Measurements from ENCODE around the gene PREX1.
A peak's percentile ranks its signal among the peaks of the same experiment; 100 is the strongest.

PREX1 gene

GRCh38 chr20:48657426-48658197 is 170.2 kb downstream of the PREX1 start:
- H3K36me3 ChIP-seq (replicated peaks) = no peaks in the 10 kb centered on the region
- peak; percentile 72 to 73 for DNase-seq (ENCODE audit: low spot score in 2 of 2)
- H3K27me3 ChIP-seq (ENCODE audit: low read depth) = no peaks in the 10 kb centered on the region
- no peaks in the 10 kb centered on the region for H3K4me1 ChIP-seq
- H3K9me3 ChIP-seq = no peaks in the 10 kb centered on the region
- in situ Hi-C loops (cut with MboI; ENCODE audit: low sequenced_read_pairs) = loop anchor here (5.0 kb wide), 1 partner anchor 250 kb away; no protein-coding TSS in a partner anchor
- no peak overlapping the region for H3K4me3 ChIP-seq

GRCh38 chr20:48656661-48657211 is 171.1 kb downstream of the PREX1 start:
- Histone ChIP-seq H3K4me3 (no peak overlapping the region), H3K9me3 (no peaks in the 10 kb centered on the region), H3K27me3 (ENCODE audit: low read depth) (no peaks in the 10 kb centered on the region), H3K4me1 (no peaks in the 10 kb centered on the region), H3K36me3 (replicated peaks) (no peaks in the 10 kb centered on the region)
- in situ Hi-C loops (cut with MboI; ENCODE audit: low sequenced_read_pairs) = loop anchor here (5.0 kb wide), 1 partner anchor 251 kb away; no protein-coding TSS in a partner anchor
- peak; percentile 16 to 66 for DNase-seq (ENCODE audit: low spot score in 2 of 2)

- no peaks in the 10 kb centered on the region for H3K27me3 ChIP-seq (ENCODE audit: low read depth)
- DNase-seq (ENCODE audit: low spot score in 2 of 2) = no peak
- no peaks in the 10 kb centered on the region for H3K4me1 ChIP-seq
- no peak overlapping the region for H3K4me3 ChIP-seq
- in situ Hi-C loops (cut with MboI; ENCODE audit: low sequenced_read_pairs) = loop anchor here (5.0 kb wide), 1 partner anchor 251 kb away; no protein-coding TSS in a partner anchor
- H3K9me3 ChIP-seq = no peaks in the 10 kb centered on the region
- no peaks in the 10 kb centered on the region for H3K36me3 ChIP-seq (replicated peaks)
Measured at GRCh38 chr20:48656137-48656536, 171.7 kb downstream of the PREX1 start.

- no peak for DNase-seq (ENCODE audit: low spot score in 2 of 2)
- Histone ChIP-seq H3K27me3 (ENCODE audit: low read depth) (no peaks in the 10 kb centered on the region), H3K36me3 (replicated peaks) (no peaks in the 10 kb centered on the region), H3K4me1 (no peaks in the 10 kb centered on the region), H3K4me3 (no peak overlapping the region), H3K9me3 (no peaks in the 10 kb centered on the region)
- in situ Hi-C loops (cut with MboI; ENCODE audit: low sequenced_read_pairs) = no loop called here
Measured at GRCh38 chr20:48653706-48654051, 174.1 kb downstream of the PREX1 start.

- no peak for DNase-seq (ENCODE audit: low spot score in 2 of 2)
- Histone ChIP-seq H3K36me3 (replicated peaks) (no peaks in the 10 kb centered on the region), H3K27me3 (ENCODE audit: low read depth) (no peaks in the 10 kb centered on the region), H3K4me1 (no peaks in the 10 kb centered on the region), H3K9me3 (no peaks in the 10 kb centered on the region), H3K4me3 (no peak overlapping the region)
- in situ Hi-C loops (cut with MboI; ENCODE audit: low sequenced_read_pairs) = no loop called here
Measured at GRCh38 chr20:48652961-48653705, 174.7 kb downstream of the PREX1 start.

- Histone ChIP-seq H3K36me3 (replicated peaks) (no peaks in the 10 kb centered on the region), H3K27me3 (ENCODE audit: low read depth) (no peaks in the 10 kb centered on the region), H3K4me1 (no peaks in the 10 kb centered on the region), H3K4me3 (no peak overlapping the region), H3K9me3 (no peaks in the 10 kb centered on the region)
- no peak for DNase-seq (ENCODE audit: low spot score in 2 of 2)
- in situ Hi-C loops (cut with MboI; ENCODE audit: low sequenced_read_pairs) = no loop called here
Measured at GRCh38 chr20:48651960-48652359, 175.8 kb downstream of the PREX1 start.

- Histone ChIP-seq H3K9me3 (no peaks in the 10 kb centered on the region), H3K4me3 (no peak overlapping the region), H3K36me3 (replicated peaks) (no peaks in the 10 kb centered on the region), H3K4me1 (no peaks in the 10 kb centered on the region), H3K27me3 (ENCODE audit: low read depth) (no peaks in the 10 kb centered on the region)
- DNase-seq (ENCODE audit: low spot score in 2 of 2) = no peak
- in situ Hi-C loops (cut with MboI; ENCODE audit: low sequenced_read_pairs) = no loop called here
Measured at GRCh38 chr20:48651271-48651670, 176.5 kb downstream of the PREX1 start.

- H3K4me3 ChIP-seq = no peak overlapping the region
- in situ Hi-C loops (cut with MboI; ENCODE audit: low sequenced_read_pairs) = no loop called here
- H3K9me3 ChIP-seq = no peaks in the 10 kb centered on the region
- no peaks in the 10 kb centered on the region for H3K27me3 ChIP-seq (ENCODE audit: low read depth)
- no peak for DNase-seq (ENCODE audit: low spot score in 2 of 2)
- no peaks in the 10 kb centered on the region for H3K4me1 ChIP-seq
- H3K36me3 ChIP-seq (replicated peaks) = no peaks in the 10 kb centered on the region
Measured at GRCh38 chr20:48649868-48650267, 177.9 kb downstream of the PREX1 start.

GRCh38 chr20:48649104-48649626 is 178.6 kb downstream of the PREX1 start:
- H3K36me3 ChIP-seq (replicated peaks) = no peaks in the 10 kb centered on the region

GRCh38 chr20:48648482-48649051 is 179.2 kb downstream of the PREX1 start:
- DNase-seq (ENCODE audit: low spot score in 2 of 2) = no peak
- no peaks in the 10 kb centered on the region for H3K9me3 ChIP-seq
- no peaks in the 10 kb centered on the region for H3K4me1 ChIP-seq
- H3K36me3 ChIP-seq (replicated peaks) = no peaks in the 10 kb centered on the region
- in situ Hi-C loops (cut with MboI; ENCODE audit: low sequenced_read_pairs) = no loop called here
- H3K4me3 ChIP-seq = no peak overlapping the region
- no peaks in the 10 kb centered on the region for H3K27me3 ChIP-seq (ENCODE audit: low read depth)

More at GRCh38 chr20:48649104-48649626, 178.6 kb downstream of the PREX1 start:
- H3K4me3 ChIP-seq = no peak overlapping the region
- in situ Hi-C loops (cut with MboI; ENCODE audit: low sequenced_read_pairs) = no loop called here
- H3K9me3 ChIP-seq = no peaks in the 10 kb centered on the region
- H3K27me3 ChIP-seq (ENCODE audit: low read depth) = no peaks in the 10 kb centered on the region
- no peaks in the 10 kb centered on the region for H3K4me1 ChIP-seq
- DNase-seq (ENCODE audit: low spot score in 2 of 2) = no peak

- Histone ChIP-seq H3K36me3 (replicated peaks) (no peaks in the 10 kb centered on the region), H3K27me3 (ENCODE audit: low read depth) (no peaks in the 10 kb centered on the region)
- in situ Hi-C loops (cut with MboI; ENCODE audit: low sequenced_read_pairs) = no loop called here
Measured at GRCh38 chr20:48647858-48648257, 179.9 kb downstream of the PREX1 start.

GRCh38 chr20:48645666-48646065 is 182.1 kb downstream of the PREX1 start:
- Histone ChIP-seq H3K4me3 (no peak overlapping the region), H3K9me3 (no peaks in the 10 kb centered on the region), H3K27me3 (ENCODE audit: low read depth) (no peaks in the 10 kb centered on the region), H3K4me1 (no peaks in the 10 kb centered on the region), H3K36me3 (replicated peaks) (no peaks in the 10 kb centered on the region)
- DNase-seq (ENCODE audit: low spot score in 2 of 2) = no peak
- in situ Hi-C loops (cut with MboI; ENCODE audit: low sequenced_read_pairs) = no loop called here

More at GRCh38 chr20:48647858-48648257, 179.9 kb downstream of the PREX1 start:
- Histone ChIP-seq H3K9me3 (no peaks in the 10 kb centered on the region), H3K4me1 (no peaks in the 10 kb centered on the region), H3K4me3 (no peak overlapping the region)
- DNase-seq (ENCODE audit: low spot score in 2 of 2) = no peak

GRCh38 chr20:48644286-48644828 is 183.4 kb downstream of the PREX1 start:
- Histone ChIP-seq H3K4me1 (no peaks in the 10 kb centered on the region), H3K27me3 (ENCODE audit: low read depth) (no peaks in the 10 kb centered on the region), H3K9me3 (no peaks in the 10 kb centered on the region), H3K4me3 (no peak overlapping the region), H3K36me3 (replicated peaks) (no peaks in the 10 kb centered on the region)
- DNase-seq (ENCODE audit: low spot score in 2 of 2) = no peak
- in situ Hi-C loops (cut with MboI; ENCODE audit: low sequenced_read_pairs) = no loop called here

Measured in HAP-1 (cell line).